Measurements from ENCODE around the gene LUM. TPM values are rescaled to one million over a fixed set of nuclear protein-coding genes. Genes with fewer than 3 reads are reported as not detected.

Gene LUM
- total RNA-seq, 1 experiment from 2014 or later = not detected

DNA sequence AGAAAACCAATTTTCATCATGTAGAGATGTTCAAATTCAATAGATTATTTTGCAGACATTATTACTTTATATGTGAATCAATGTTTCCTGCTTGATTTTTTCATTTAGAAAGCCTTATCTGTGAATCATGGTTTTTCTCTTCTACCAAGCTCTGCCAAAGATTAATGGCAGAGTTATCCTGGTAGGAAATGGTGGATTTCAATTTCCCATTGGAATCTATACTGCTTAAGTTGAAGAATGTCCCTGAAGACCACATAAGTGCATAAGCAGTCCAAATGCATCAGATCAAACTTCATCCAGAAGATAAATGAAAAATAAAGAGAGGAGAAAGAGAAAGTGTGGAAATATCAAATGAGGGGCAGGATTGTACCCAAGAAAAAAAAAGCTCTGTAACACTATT is 5.0 kb downstream of the LUM start:
- H3K36me3 Mint-ChIP-seq (ENCODE audit: insufficient read depth, unreplicated experiment) = no peaks in the 10 kb centered on the region
- no peak overlapping the region for H3K4me3 Mint-ChIP-seq (ENCODE audit: unreplicated experiment)
- ChIA-PET POLR2A (interaction anchor here (0.6 kb wide), 1 partner anchor 12 kb away, joined by 3 read pairs; no protein-coding TSS in a partner anchor), CTCF (interaction anchor here (0.7 to 1.1 kb wide), 2 partner anchors 120 to 128 kb away, joined by 3 to 6 read pairs; no protein-coding TSS in a partner anchor)
- H3K9me3 Mint-ChIP-seq (ENCODE audit: unreplicated experiment) = no peaks in the 10 kb centered on the region
- no TSS peak for BruUV-seq (replicated peaks)
- intact Hi-C loops (cut with micrococcal nuclease) = no loop called here
- H3K27ac Mint-ChIP-seq (ENCODE audit: low read depth, unreplicated experiment) = no peak overlapping the region
- H3K4me1 Mint-ChIP-seq (ENCODE audit: insufficient read depth, unreplicated experiment) = no peaks in the 10 kb centered on the region
- TF ChIP-seq CTCF (IDR thresholded peaks at IDR 0.05; ENCODE audit: unreplicated experiment) = no peak
- H3K27me3 Mint-ChIP-seq (ENCODE audit: insufficient read depth, unreplicated experiment) = peaks cover 53% of the 10 kb centered on the region
- DNase-seq (ENCODE audit: unreplicated experiment) = no peak

DNA sequence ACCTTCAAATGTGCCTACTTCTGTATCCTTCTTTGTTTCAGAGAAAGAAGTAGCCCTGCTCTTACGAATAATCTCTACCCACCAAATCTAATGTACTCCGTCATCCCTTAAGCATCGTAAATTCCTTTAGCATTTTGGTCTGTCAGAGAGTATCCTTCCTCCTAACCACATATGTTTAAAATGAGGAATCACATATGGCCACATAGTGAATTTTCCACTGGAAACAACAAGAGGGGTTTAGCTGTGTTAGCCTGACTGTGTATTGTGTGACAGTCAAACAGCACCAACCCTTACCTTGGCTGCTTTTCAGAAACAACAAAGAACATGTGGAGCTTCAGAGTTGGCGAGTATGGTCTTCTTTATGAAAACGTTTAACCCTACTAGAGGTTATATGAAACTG is 5.5 kb downstream of the LUM start:
- H3K27me3 Mint-ChIP-seq (ENCODE audit: insufficient read depth, unreplicated experiment) = peaks cover 48% of the 10 kb centered on the region
- intact Hi-C loops (cut with micrococcal nuclease) = no loop called here
- POLR2A ChIA-PET = no interaction called here
- no peaks in the 10 kb centered on the region for H3K36me3 Mint-ChIP-seq (ENCODE audit: insufficient read depth, unreplicated experiment)
- TF ChIP-seq CTCF (IDR thresholded peaks at IDR 0.05; ENCODE audit: unreplicated experiment) = no peak
- no peaks in the 10 kb centered on the region for H3K4me1 Mint-ChIP-seq (ENCODE audit: insufficient read depth, unreplicated experiment)
- CTCF ChIA-PET = interaction anchor here (0.7 to 1.1 kb wide), 2 partner anchors 119 to 128 kb away, joined by 3 to 6 read pairs; no protein-coding TSS in a partner anchor
- H3K9me3 Mint-ChIP-seq (ENCODE audit: unreplicated experiment) = no peaks in the 10 kb centered on the region
- BruUV-seq (replicated peaks) = no TSS peak
- H3K4me3 Mint-ChIP-seq (ENCODE audit: unreplicated experiment) = no peak overlapping the region
- no peak for DNase-seq (ENCODE audit: unreplicated experiment)
- no peak overlapping the region for H3K27ac Mint-ChIP-seq (ENCODE audit: low read depth, unreplicated experiment)

GRCh38 chr12:91104812-91105466 is 6.4 kb downstream of the LUM start:
- H3K27me3 Mint-ChIP-seq (ENCODE audit: insufficient read depth, unreplicated experiment) = peaks cover 39% of the 10 kb centered on the region
- TF ChIP-seq CTCF (IDR thresholded peaks at IDR 0.05; ENCODE audit: unreplicated experiment) = no peak
- no peaks in the 10 kb centered on the region for H3K4me1 Mint-ChIP-seq (ENCODE audit: insufficient read depth, unreplicated experiment)
- ChIA-PET POLR2A (no interaction called here), CTCF (no interaction called here)
- H3K9me3 Mint-ChIP-seq (ENCODE audit: unreplicated experiment) = no peaks in the 10 kb centered on the region
- intact Hi-C loops (cut with micrococcal nuclease) = no loop called here
- DNase-seq (ENCODE audit: unreplicated experiment) = no peak
- no peaks in the 10 kb centered on the region for H3K36me3 Mint-ChIP-seq (ENCODE audit: insufficient read depth, unreplicated experiment)
- H3K27ac Mint-ChIP-seq (ENCODE audit: low read depth, unreplicated experiment) = no peak overlapping the region
- BruUV-seq (replicated peaks) = no TSS peak
- H3K4me3 Mint-ChIP-seq (ENCODE audit: unreplicated experiment) = no peak overlapping the region

DNA sequence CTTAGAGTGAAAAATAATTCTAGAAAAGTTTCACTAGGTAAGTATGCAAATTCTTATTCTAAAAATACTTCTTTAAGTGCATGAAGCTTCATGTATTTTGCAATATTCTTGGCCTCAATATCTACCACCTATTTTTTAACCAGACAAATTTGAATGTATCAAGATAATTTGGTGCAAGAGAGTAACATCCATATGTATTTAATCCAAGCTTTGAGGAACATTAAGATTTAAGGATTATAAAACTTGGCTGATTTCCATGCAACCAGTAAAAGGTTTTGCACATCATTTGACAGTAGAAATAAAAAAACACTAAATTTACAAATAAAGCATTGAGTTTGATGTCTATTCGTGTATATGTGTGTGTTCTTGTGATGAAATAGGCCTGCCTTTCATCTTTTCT is 7.7 kb downstream of the LUM start:
- H3K4me3 Mint-ChIP-seq (ENCODE audit: unreplicated experiment) = no peak overlapping the region
- POLR2A ChIA-PET = interaction anchor here (0.5 kb wide), 1 partner anchor 1602 kb away, joined by 3 read pairs; no protein-coding TSS in a partner anchor

More for the DNA sequence above, 7.7 kb downstream of the LUM start:
- Mint-ChIP-seq H3K36me3 (ENCODE audit: insufficient read depth, unreplicated experiment) (no peaks in the 10 kb centered on the region), H3K27me3 (ENCODE audit: insufficient read depth, unreplicated experiment) (peaks cover 27% of the 10 kb centered on the region), H3K27ac (ENCODE audit: low read depth, unreplicated experiment) (no peak overlapping the region), H3K9me3 (ENCODE audit: unreplicated experiment) (no peaks in the 10 kb centered on the region), H3K4me1 (ENCODE audit: insufficient read depth, unreplicated experiment) (peaks cover under 1% of the 10 kb centered on the region)
- CTCF ChIA-PET = interaction anchor here (0.6 kb wide), 1 partner anchor 1567 kb away, joined by 5 read pairs; no protein-coding TSS in a partner anchor
- BruUV-seq (replicated peaks) = no TSS peak
- intact Hi-C loops (cut with micrococcal nuclease) = no loop called here
- DNase-seq (ENCODE audit: unreplicated experiment) = no peak
- TF ChIP-seq CTCF (IDR thresholded peaks at IDR 0.05; ENCODE audit: unreplicated experiment) = no peak
